WI38 (cell line): Measurements from ENCODE around the gene SULT1C3.
"Not testable (repeated sequence)": the region's sequence is repeated elsewhere in the genome, so short reads cannot be mapped to it uniquely, and the experiment has no call there.

Experiments used
- H3K4me3 ChIP-seq: 2 replicates; pipeline ENCODE4 v1.5.1; 2011; ENCODE audit warnings: low read depth, mild to moderate bottlenecking, control low read depth, low read length
- TF ChIP-seq, protein P1 (sequence below): IDR thresholded peaks from 2 replicates; pipeline ENCODE4 v1.5.1; 2012; ENCODE audit warnings: low read depth, mild to moderate bottlenecking, control low read depth, low read length

SULT1C3 gene

GRCh38 chr2:108278631-108279030 is 38.9 kb downstream of the SULT1C3 start:
- TF ChIP-seq, protein P1, sequence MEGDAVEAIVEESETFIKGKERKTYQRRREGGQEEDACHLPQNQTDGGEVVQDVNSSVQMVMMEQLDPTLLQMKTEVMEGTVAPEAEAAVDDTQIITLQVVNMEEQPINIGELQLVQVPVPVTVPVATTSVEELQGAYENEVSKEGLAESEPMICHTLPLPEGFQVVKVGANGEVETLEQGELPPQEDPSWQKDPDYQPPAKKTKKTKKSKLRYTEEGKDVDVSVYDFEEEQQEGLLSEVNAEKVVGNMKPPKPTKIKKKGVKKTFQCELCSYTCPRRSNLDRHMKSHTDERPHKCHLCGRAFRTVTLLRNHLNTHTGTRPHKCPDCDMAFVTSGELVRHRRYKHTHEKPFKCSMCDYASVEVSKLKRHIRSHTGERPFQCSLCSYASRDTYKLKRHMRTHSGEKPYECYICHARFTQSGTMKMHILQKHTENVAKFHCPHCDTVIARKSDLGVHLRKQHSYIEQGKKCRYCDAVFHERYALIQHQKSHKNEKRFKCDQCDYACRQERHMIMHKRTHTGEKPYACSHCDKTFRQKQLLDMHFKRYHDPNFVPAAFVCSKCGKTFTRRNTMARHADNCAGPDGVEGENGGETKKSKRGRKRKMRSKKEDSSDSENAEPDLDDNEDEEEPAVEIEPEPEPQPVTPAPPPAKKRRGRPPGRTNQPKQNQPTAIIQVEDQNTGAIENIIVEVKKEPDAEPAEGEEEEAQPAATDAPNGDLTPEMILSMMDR, result no peak
- H3K4me3 ChIP-seq, result no peak overlapping the region

DNA sequence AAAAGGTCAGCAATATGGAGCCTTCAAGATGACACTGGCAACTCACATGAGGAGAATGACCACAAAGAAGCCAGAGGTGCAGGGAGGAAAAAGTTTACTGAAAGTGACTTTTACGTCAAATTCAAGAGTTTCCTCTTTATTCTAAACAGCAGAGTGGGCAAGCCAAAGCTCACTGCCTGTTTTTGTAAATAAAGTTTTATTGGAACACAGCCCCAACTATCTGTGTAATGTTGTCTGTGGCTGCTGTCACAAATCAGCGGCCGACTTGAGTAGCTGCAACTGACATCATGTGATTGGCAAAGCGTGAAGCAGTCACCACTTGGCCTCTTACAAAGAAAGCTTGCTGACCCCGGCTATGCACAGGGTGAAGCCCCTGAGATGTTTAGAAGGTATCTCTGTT is 39.7 kb downstream of the SULT1C3 start:
- H3K4me3 ChIP-seq, result no peak overlapping the region
- TF ChIP-seq, protein P1, result no peak

- TF ChIP-seq, protein P1, result no peak
- no peak overlapping the region for H3K4me3 ChIP-seq
These were observed 40.7 kb downstream of the SULT1C3 start for GRCh38 chr2:108280466-108280865.

- not testable (repeated sequence) for H3K4me3 ChIP-seq
These were observed 44.8 kb downstream of the SULT1C3 start for GRCh38 chr2:108284566-108284965.

DNA sequence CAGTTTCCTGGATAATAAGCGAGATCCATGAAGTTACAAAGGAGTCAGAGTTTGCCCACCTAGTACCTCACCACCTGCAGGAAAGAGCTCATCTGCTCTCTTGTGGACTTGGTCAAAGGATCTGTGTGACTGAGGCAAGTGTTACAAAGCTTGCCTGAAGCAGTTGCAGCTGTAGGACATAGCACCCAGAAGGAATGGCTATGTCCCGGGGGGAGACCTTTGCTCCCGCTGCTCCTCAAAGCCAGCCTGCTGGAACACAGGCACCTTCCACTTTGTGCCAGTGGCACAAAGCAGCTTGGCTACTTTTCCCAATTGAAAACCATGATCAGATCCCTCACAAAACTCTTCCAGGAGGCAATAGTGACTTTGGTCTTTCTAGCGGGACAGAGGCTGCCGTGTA is 45.8 kb downstream of the SULT1C3 start:
- no peak overlapping the region for H3K4me3 ChIP-seq
- TF ChIP-seq, protein P1, result no peak

- H3K4me3 ChIP-seq, result no peak overlapping the region
- TF ChIP-seq, protein P1, result no peak
These were observed 47.4 kb downstream of the SULT1C3 start for GRCh38 chr2:108287169-108287568.

DNA sequence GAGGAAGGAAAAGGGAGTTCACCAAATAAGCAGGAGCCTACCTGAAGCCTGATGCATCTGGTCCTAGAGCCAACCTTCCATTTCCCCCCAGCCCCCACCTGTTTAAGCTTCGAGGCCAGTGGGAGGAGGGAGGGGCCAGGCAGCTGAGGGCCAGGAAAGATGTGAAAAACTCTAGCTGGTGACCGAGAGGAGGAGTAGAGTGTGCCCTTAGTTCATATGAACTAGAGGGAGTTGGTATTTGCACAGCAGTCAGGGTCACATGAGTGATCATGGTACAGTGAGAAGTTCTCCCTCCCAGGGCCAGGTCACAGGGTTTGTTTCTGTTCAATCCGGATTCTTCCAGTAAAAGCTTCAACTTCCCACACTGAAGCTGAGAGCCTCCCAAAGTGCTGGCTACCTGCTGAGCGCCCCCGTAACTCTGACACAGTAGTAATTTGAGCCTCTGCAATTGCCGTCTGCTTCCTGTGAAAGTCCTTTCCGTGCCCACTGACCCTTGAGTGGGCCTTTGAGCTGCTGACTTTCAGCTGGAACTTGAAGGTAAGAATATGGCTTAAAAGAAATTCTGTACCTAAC is 48.9 kb downstream of the SULT1C3 start, which contains the start of gene SULT1C2:
SULT1C2 (plus strand) TSS at position 362 of the 573 bp plus-strand sequence. CDS start 4,773 bp downstream, outside the sequence.
- TF ChIP-seq, protein P1, result no peak

GRCh38 chr2:108293850-108294249 is 54.1 kb downstream of the SULT1C3 start:
- TF ChIP-seq, protein P1, result no peak
- no peak overlapping the region for H3K4me3 ChIP-seq

More for the DNA sequence above, 48.9 kb downstream of the SULT1C3 start, which contains the start of gene SULT1C2:
- H3K4me3 ChIP-seq, result no peak within 1 kb of the TSS
